Measurements from ENCODE around the gene RAB11B. TPM values are rescaled to one million over a fixed set of nuclear protein-coding genes. Genes with fewer than 3 reads are reported as not detected.
A peak's percentile ranks its signal among the peaks of the same experiment; 100 is the strongest.

RAB11B gene
- total RNA-seq, 1 donor from 2014 or later: 114 TPM

DNA sequence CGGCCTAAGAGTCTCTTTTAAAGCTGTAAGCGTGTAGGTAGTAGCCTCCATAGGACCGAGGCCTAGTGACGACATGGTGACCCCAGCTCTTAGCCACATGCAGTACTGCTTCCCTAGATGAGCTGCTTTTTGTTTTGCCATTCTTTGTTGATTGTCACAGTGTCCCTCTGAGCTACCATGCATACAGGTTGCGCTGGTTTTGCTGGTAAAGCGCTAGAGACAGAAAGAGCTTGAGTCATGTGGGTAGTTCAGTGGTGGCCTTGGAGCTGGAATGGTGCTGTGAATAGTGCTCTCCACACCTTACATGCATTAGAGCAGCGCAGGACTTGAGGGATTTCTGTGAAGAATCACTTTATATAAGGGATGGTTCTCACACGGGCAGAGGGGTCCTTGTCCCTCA lies 59.7 kb downstream of the RAB11B start:
- H3K4me1 ChIP-seq: peaks cover 82% of the 10 kb centered on the region
- no peaks in the 10 kb centered on the region for H3K9me3 ChIP-seq
- no peak overlapping the region for H3K4me3 ChIP-seq
- TF ChIP-seq, protein P1, sequence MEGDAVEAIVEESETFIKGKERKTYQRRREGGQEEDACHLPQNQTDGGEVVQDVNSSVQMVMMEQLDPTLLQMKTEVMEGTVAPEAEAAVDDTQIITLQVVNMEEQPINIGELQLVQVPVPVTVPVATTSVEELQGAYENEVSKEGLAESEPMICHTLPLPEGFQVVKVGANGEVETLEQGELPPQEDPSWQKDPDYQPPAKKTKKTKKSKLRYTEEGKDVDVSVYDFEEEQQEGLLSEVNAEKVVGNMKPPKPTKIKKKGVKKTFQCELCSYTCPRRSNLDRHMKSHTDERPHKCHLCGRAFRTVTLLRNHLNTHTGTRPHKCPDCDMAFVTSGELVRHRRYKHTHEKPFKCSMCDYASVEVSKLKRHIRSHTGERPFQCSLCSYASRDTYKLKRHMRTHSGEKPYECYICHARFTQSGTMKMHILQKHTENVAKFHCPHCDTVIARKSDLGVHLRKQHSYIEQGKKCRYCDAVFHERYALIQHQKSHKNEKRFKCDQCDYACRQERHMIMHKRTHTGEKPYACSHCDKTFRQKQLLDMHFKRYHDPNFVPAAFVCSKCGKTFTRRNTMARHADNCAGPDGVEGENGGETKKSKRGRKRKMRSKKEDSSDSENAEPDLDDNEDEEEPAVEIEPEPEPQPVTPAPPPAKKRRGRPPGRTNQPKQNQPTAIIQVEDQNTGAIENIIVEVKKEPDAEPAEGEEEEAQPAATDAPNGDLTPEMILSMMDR (IDR thresholded peaks at IDR 0.05): no peak
- no peak overlapping the region for H3K27ac ChIP-seq
- peaks cover 34% of the 10 kb centered on the region for H3K36me3 ChIP-seq
- DNase-seq (no peak), ATAC-seq (no peak)
- no peaks in the 10 kb centered on the region for H3K27me3 ChIP-seq
- intact Hi-C loops (cut with DNase I): no loop called here

DNA sequence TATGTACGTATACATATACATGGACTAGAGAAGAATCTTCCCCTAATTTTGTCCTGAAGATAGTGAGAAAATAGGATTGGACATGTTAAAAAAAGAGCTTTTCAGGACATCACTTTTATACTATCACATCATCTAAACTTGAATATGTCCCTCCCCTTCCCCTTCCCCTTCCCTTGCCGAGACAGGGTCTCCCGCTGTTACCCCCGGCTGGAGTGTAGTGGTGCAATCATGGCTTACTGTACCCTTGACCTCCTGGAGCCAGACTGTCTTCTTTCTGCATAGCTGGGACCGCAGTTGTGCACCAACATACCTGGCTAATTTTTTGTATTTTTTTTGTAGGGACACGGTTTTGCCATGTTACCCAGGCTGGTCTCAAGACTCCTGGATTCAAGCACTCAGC lies 61.2 kb downstream of the RAB11B start:
- Histone ChIP-seq H3K4me1 (peaks cover 82% of the 10 kb centered on the region), H3K36me3 (peaks cover 45% of the 10 kb centered on the region), H3K27ac (no peak overlapping the region), H3K4me3 (no peak overlapping the region), H3K27me3 (no peaks in the 10 kb centered on the region), H3K9me3 (no peaks in the 10 kb centered on the region)
- DNase-seq (no peak), ATAC-seq (no peak)
- intact Hi-C loops (cut with DNase I): no loop called here
- TF ChIP-seq, protein P1 (IDR thresholded peaks at IDR 0.05): no peak

DNA sequence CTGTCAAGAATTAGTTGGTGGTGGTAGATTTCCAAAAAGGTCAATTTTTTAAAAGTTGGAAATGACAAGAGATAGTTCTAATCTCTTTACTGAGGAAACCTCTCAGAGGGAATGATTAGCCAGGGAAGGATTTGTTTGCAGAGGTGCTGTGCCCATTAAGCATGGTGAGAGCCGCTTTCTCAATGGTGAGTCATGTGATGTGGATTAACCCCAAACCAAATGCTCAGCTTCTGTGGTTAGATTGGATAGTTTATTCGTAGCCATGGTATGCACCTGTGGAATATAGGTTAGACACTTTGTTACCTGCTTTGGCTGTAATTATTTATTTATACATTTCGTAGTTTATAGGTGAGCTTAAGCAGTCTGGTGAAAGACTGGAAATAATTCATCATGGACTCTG lies 61.7 kb downstream of the RAB11B start:
- Histone ChIP-seq H3K4me3 (no peak overlapping the region), H3K36me3 (peaks cover 45% of the 10 kb centered on the region), H3K27me3 (no peaks in the 10 kb centered on the region), H3K9me3 (no peaks in the 10 kb centered on the region), H3K27ac (no peak overlapping the region), H3K4me1 (peaks cover 82% of the 10 kb centered on the region)
- no peak for DNase-seq
- intact Hi-C loops (cut with DNase I): no loop called here
- peak; percentile 76 for ATAC-seq
- TF ChIP-seq, protein P1 (IDR thresholded peaks at IDR 0.05): no peak

DNA sequence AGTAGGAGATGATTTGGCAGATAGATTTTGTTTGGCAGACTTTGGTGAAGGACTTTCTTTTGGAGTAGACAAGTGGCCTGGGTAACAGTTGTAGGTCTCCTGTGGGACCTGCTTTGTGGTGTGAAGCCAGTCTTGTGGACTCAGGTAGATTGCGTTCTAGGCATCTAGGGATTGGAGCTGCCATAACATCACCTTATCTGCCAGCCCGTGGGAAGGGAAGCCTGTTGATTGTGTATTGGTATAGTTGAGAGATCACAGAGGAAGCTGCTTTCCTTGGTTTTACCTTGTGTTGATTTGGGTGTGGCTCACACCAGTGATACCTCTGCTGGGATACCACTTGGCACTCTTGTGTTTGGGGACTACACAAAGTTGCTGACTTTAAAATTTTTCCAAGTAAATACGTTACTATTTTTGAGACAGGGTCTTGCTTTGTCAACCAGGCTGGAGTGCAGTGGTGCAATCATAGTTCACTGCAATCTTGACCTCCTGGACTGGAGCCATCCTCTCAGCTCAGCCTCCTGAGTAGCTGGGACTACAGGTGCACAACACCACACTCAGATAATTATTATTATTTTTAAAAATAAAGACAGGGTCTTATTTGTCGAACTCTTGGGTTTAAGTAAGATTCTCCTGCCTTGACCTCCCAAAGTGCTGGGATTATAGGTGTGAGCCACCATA lies 62.4 kb downstream of the RAB11B start:
- Histone ChIP-seq H3K27ac (peak overlapping the region; percentile 31), H3K9me3 (no peaks in the 10 kb centered on the region), H3K27me3 (no peaks in the 10 kb centered on the region), H3K4me3 (no peak overlapping the region), H3K4me1 (peaks cover 82% of the 10 kb centered on the region), H3K36me3 (peaks cover 45% of the 10 kb centered on the region)
- ATAC-seq (no peak), DNase-seq (no peak)
- TF ChIP-seq, protein P1 (IDR thresholded peaks at IDR 0.05): no peak
- intact Hi-C loops (cut with DNase I): no loop called here

DNA sequence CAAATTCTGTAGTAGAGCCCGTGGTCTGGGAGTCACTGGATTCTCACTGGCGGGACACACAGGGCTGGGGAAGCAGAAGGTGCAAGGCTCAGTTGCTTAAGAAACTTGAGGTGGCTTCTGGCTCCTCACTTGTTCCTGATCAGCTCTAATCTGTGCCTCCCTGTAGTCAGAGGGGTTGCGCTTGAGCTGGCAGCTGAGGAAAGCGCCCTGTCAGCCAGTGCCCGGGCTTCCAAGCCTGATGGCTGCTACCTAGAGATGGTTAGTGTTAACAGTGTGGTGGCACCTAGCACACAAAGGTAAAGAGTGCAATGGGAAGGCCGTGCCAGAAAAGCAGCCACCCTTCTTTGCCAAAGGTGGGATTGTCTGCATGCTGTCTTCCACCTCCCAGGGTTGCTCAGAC lies 63.5 kb downstream of the RAB11B start:
- TF ChIP-seq, protein P1 (IDR thresholded peaks at IDR 0.05): no peak
- intact Hi-C loops (cut with DNase I): no loop called here
- DNase-seq: no peak
- H3K9me3 ChIP-seq: no peaks in the 10 kb centered on the region
- no peak for ATAC-seq
- no peaks in the 10 kb centered on the region for H3K27me3 ChIP-seq
- H3K27ac ChIP-seq: no peak overlapping the region
- H3K4me1 ChIP-seq: peaks cover 82% of the 10 kb centered on the region
- peaks cover 43% of the 10 kb centered on the region for H3K36me3 ChIP-seq
- H3K4me3 ChIP-seq: no peak overlapping the region

Small RNA genes within 50 kb of the gene (microRNA-seq; reads per million reads assigned to microRNA genes)
- 0.99 reads per million for gene MIR4999 (ENCODE audit: borderline microRNAs expressed)

Other genes starting within 250 kb of the RAB11B start
- 8.5 TPM for gene FBN3, start 240.8 kb upstream of the RAB11B start, total RNA-seq
- gene CERS4, start 181.0 kb upstream of the RAB11B start, total RNA-seq: 65.4 TPM
- gene CD320, start 82.0 kb upstream of the RAB11B start, total RNA-seq: 49.4 TPM
- 35.7 TPM for gene NDUFA7, start 69.0 kb upstream of the RAB11B start, total RNA-seq
- gene RPS28, start 68.9 kb upstream of the RAB11B start, total RNA-seq: 1,645 TPM
- 54.0 TPM for gene KANK3, start 47.1 kb upstream of the RAB11B start, total RNA-seq
- 6.3 TPM for gene ANGPTL4, start 26.2 kb upstream of the RAB11B start, total RNA-seq
- gene MARCHF2, start 22.9 kb downstream of the RAB11B start, total RNA-seq: 58.7 TPM
- 131 TPM for gene HNRNPM, start 54.6 kb downstream of the RAB11B start, total RNA-seq
- gene PRAM1, start 112.3 kb downstream of the RAB11B start, total RNA-seq: 31.3 TPM
- gene ZNF414, start 123.8 kb downstream of the RAB11B start, total RNA-seq: 23.4 TPM
- 106 TPM for gene MYO1F, start 187.1 kb downstream of the RAB11B start, total RNA-seq
- 29.4 TPM for gene ADAMTS10, start 220.4 kb downstream of the RAB11B start, total RNA-seq
- not detected for gene NFILZ, start 240.3 kb downstream of the RAB11B start, total RNA-seq